Thoracic aorta (tissue), 2 donors: ENCODE measurements around the gene F2. TPM values are rescaled to one million over a fixed set of nuclear protein-coding genes. Genes with fewer than 3 reads are reported as not detected.

ENCODE experiments used
- ATAC-seq: fragments of 150-250 bp; one replicate; pipeline ENCODE4 v1.8.0; 2017; ENCODE audit warnings: low read depth; ENCODE audit not compliant: insufficient number of reproducible peaks, low FRiP score
- DNase-seq: peaks from one replicate; pipeline ENCODE4 v3.0.0-alpha.2; 2020; ENCODE audit warnings: low spot score
- H3K27ac ChIP-seq, 2 donors: fragments of 200-600 bp; sonication (generic); 1 replicate in 1 of 2; 2 replicates in 1 of 2; pipeline ENCODE4 v1.5.1; 2016; ENCODE audit warnings: mild to moderate bottlenecking in 2 of 2, moderate library complexity in 2 of 2
- H3K27me3 ChIP-seq: fragments of 200-600 bp; sonication (generic); replicated peaks from 2 replicates; pipeline ENCODE4 v1.6.0; 2016; ENCODE audit warnings: mild to moderate bottlenecking; ENCODE audit not compliant: insufficient read depth
- H3K36me3 ChIP-seq: fragments of 200-600 bp; sonication (generic); one replicate; pipeline ENCODE4 v1.5.1; 2016
- H3K4me1 ChIP-seq, 2 donors: fragments of 200-600 bp; sonication (generic); 1 replicate in 1 of 2; 2 replicates in 1 of 2; pipeline versions ENCODE4 v1.5.1 to v1.6.0; 2016; ENCODE audit warnings: low read depth in 2 of 2, mild to moderate bottlenecking in 1 of 2; ENCODE audit not compliant: control insufficient read depth in 1 of 2
- H3K4me3 ChIP-seq: fragments of 200-600 bp; sonication (generic); 2 replicates; pipeline ENCODE4 v1.5.1; 2016; ENCODE audit warnings: mild to moderate bottlenecking
- H3K9me3 ChIP-seq: fragments of 200-600 bp; sonication (generic); 2 replicates; pipeline ENCODE4 v1.5.1; 2016
- total RNA-seq, 2 donors: library from RNA; depleted of rRNA; stranded (reverse); fragments of >200 nt; gene quantifications; one replicate each; pipeline versions ENCODE4 v1.1.0 to v1.2.3, GENCODE V29; 2016
- TF ChIP-seq, protein P1 (sequence below): fragments of 200-600 bp; sonication (generic); IDR thresholded peaks from one replicate; pipeline ENCODE4 v1.5.1; 2019; ENCODE audit warnings: antibody characterized with exemption

Gene F2
- total RNA-seq, 2 donors from 2014 or later, result not detected

DNA sequence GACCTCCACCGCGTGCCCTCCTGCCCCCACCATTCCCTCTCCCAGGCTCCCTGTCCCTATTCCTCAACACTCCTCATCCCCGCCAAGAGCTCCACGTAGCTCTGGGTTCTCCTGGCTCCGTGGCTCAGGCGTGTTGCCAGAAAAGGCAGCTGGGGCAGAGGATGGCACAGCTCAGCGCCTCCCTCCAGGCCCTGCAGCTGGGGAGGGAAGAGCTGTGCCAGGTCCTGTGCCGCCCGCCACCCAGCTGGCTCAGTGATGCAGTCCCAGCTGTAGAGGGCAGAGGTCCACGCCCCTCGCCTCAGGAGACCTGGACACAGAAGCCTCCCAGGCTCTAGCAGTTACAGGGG is 22.8 kb upstream of the F2 start:
- H3K36me3 ChIP-seq, result peaks cover 46% of the 10 kb centered on the region
- H3K27me3 ChIP-seq, result no peaks in the 10 kb centered on the region
- TF ChIP-seq, protein P1, sequence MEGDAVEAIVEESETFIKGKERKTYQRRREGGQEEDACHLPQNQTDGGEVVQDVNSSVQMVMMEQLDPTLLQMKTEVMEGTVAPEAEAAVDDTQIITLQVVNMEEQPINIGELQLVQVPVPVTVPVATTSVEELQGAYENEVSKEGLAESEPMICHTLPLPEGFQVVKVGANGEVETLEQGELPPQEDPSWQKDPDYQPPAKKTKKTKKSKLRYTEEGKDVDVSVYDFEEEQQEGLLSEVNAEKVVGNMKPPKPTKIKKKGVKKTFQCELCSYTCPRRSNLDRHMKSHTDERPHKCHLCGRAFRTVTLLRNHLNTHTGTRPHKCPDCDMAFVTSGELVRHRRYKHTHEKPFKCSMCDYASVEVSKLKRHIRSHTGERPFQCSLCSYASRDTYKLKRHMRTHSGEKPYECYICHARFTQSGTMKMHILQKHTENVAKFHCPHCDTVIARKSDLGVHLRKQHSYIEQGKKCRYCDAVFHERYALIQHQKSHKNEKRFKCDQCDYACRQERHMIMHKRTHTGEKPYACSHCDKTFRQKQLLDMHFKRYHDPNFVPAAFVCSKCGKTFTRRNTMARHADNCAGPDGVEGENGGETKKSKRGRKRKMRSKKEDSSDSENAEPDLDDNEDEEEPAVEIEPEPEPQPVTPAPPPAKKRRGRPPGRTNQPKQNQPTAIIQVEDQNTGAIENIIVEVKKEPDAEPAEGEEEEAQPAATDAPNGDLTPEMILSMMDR, result no peak
- ATAC-seq (no peak), DNase-seq (no peak)
- H3K4me1 ChIP-seq, result peaks cover 58 to 67% of the 10 kb centered on the region in 2 donors
- H3K9me3 ChIP-seq, result no peaks in the 10 kb centered on the region
- H3K4me3 ChIP-seq, result peak overlapping the region; percentile 92
- H3K27ac ChIP-seq, result peak overlapping the region; percentile 67 to 95

DNA sequence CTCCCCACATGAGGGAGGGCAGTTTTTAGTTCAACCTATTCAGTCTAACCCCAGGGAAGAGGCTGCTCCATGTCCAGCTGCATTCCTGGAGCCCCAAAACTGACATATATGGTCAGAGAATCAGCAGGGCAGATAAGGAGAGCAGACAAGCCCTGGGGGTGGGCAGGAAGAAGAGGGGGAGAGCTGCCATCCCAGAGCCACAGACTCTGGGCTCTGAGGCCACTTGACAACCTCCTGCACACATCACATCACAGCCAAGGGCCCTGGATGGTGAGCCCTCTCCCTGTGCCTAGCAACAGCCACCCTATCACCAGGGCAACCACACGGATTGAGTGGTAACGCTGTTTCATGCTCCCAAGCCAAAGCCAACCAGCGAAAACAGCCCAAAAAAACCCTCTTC is 21.7 kb upstream of the F2 start:
- no peaks in the 10 kb centered on the region for H3K9me3 ChIP-seq
- peak overlapping the region; percentile 92 for H3K4me3 ChIP-seq
- ATAC-seq (no peak), DNase-seq (no peak)
- H3K27me3 ChIP-seq, result no peaks in the 10 kb centered on the region
- H3K36me3 ChIP-seq, result peaks cover 39% of the 10 kb centered on the region
- peak overlapping the region; percentile 67 to 95 for H3K27ac ChIP-seq
- peaks cover 68 to 78% of the 10 kb centered on the region in 2 donors for H3K4me1 ChIP-seq
- TF ChIP-seq, protein P1, result no peak

DNA sequence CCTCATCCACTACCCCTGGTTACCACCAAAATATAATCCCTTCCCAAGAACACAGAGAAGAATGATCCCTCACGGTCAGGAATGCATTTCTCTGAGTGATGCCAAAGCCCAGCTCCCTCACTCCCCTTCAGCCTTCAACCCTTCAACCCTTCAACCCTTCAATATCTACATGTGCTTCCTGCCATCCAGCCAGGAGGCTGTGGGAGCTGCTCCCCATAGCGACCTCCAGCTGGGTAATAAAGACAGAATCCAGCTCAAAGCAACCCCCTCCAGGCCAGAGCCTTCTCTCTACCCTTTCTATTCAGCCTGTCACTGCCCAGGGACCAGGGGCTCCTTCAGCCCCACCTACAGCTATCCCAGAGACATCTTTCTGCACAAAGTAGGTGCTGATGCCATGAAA is 21.3 kb upstream of the F2 start:
- no peak for ATAC-seq
- Histone ChIP-seq H3K4me1 (peaks cover 69 to 82% of the 10 kb centered on the region in 2 donors), H3K9me3 (no peaks in the 10 kb centered on the region), H3K4me3 (peak overlapping the region; percentile 92), H3K27me3 (no peaks in the 10 kb centered on the region), H3K27ac (peak overlapping the region; percentile 67 to 95), H3K36me3 (peaks cover 39% of the 10 kb centered on the region)
- no peak for DNase-seq
- TF ChIP-seq, protein P1, result no peak

DNA sequence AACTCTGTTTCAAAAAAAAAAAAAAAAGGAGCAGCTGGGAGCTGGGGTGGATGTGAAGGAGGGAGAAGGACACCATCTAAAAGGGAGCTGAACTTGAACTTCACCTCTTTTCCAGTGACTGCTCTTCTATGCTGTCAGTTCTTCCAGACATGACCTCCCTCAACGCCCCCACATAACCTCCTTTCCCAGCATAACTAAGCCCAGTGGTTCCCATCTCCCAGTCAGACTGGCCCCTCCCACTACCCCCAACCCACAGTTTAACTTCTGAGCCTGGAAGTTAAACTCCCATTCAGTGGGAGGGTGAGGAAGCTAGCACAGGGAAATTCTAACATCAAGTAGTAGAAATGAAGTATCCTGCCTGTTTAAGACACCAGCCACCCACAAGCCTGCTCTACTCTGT is 20.4 kb upstream of the F2 start:
- no peak for DNase-seq
- H3K27ac ChIP-seq, result peak overlapping the region; percentile 67 to 95
- no peaks in the 10 kb centered on the region for H3K9me3 ChIP-seq
- H3K4me3 ChIP-seq, result peak overlapping the region; percentile 92
- peaks cover 40% of the 10 kb centered on the region for H3K36me3 ChIP-seq
- no peaks in the 10 kb centered on the region for H3K27me3 ChIP-seq
- no peak for ATAC-seq
- peaks cover 64 to 81% of the 10 kb centered on the region in 2 donors for H3K4me1 ChIP-seq
- TF ChIP-seq, protein P1, result no peak

DNA sequence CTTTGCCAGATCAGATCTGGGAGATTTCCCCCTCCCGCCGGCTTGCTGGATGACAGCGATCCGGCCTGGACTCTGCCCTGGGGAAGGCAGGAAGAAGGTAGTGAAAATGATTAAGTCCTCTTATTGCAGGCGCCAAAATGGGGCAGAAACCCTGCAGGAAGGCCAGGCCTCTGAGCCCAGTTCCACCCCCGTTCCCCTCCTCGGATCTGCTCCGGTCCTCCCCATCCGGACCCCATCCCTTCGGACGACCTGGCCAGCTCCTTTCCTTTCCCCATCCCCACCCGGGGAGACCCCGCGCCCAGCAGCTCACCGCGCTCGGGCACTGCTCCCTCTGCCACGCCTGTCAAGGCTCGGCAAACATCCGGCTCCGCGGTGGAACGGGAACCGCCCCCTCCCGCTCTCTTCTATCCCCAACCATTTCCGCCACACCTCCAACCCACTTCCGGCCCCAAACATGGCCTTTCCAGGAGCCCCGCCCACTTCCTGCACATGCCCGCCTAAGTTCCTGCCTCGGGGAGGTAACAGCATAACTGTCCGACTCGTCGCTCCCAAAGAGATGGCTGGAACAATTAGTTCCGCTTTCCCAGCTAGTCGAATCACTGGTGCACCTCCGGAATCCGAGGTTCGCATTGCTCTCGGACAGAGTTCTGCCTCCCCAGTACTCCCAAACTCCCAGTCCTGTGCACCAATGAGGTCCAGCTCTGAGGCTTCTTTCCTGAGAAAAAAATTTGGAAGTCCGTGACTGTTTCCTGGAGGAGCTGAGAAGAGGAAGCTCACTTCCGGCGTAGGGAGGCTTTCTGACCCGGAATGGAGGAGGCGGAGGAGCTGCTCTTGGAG is 18.6 kb upstream of the F2 start, which contains the start of the genes ARHGAP1 and ZNF408:
Gene ARHGAP1, minus strand, starts transcription at position 379 of the 837 bp plus-strand sequence. CDS start 4,512 bp downstream, outside the sequence.
Gene ZNF408, plus strand, starts transcription at position 791 of the 837 bp plus-strand sequence. Its CDS starts 17 bp downstream, at position 808.
- no peaks in the 10 kb centered on the region for H3K9me3 ChIP-seq
- TF ChIP-seq, protein P1, result no peak
- ATAC-seq, result peak; percentile 91
- H3K4me1 ChIP-seq, result peaks cover 49 to 63% of the 10 kb centered on the region in 2 donors
- no peaks in the 10 kb centered on the region for H3K27me3 ChIP-seq
- H3K36me3 ChIP-seq, result peaks cover 41% of the 10 kb centered on the region
- peak within 1 kb of the TSS; percentile 95 to 96 for H3K27ac ChIP-seq
- peak; percentile 99 for DNase-seq
- peak within 1 kb of the TSS; percentile 92 for H3K4me3 ChIP-seq
